SH-SY5Y (cell line): ENCODE measurements around the gene CTNS.

ENCODE experiments used
- GATA2 ChIP-seq: IDR thresholded peaks from 2 replicates; pipeline ENCODE4 v1.6.1; 2011; ENCODE audit warnings: mild to moderate bottlenecking, low read depth, low read length
- GATA3 ChIP-seq: IDR thresholded peaks from 2 replicates; pipeline ENCODE4 v1.6.1; 2011; ENCODE audit warnings: low read depth, mild to moderate bottlenecking, low read length, moderate library complexity

DNA sequence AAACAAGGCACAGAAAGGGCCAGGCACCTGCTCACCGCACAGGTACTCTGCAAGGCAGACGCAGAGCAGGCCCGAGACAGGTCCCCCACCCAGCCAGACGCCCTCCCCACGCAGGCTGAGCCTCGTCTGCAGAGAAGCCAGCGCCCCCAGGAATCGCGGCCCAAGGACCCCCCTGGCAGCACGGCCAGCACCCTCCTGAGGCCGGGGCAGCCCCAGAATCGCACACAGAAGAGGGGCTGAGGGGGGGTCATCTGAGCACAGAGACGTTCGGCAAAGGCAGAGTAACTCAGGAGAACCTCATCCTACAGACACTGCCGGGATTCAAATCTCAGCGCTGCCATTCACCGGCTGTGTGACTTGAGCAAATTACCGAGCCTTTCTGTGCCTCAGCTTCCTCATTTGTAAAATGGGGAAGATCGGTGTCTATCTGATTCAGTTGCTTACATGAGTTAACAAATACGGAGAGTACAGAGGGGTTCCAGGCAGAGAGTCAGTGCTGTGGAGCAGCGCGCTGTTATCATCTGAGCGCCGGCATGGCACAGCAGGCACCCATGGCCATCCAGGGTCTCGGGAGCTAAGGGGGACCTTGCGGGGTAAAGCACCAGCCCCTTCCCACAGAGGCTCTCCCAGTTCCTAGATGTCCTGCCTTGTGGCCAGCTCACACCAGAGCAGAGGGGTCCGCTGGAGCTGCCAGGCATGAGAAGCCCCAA is 42.4 kb downstream of the CTNS start:
- TF ChIP-seq GATA2 = no peak
- no peak for TF ChIP-seq GATA3
